Measurements from ENCODE around the gene AASS. TPM values are rescaled to one million over a fixed set of nuclear protein-coding genes. Genes with fewer than 3 reads are reported as not detected.

The AASS gene
- total RNA-seq (2014; rRNA removed) (0.91 and 1.3 TPM in 2 replicates), Bru-seq, nascent RNA (percentile 31 among the genes with signal in this experiment), BruChase-seq, experiment 1, labeled RNA remaining after a 6-hour chase (percentile 37 among the genes with signal in this experiment), BruChase-seq, experiment 2, labeled RNA remaining after a 2-hour chase (percentile 36 among the genes with signal in this experiment)
- long read RNA-seq, partial matches to known transcripts, result 0 of 2 reads
- long read RNA-seq, other reads (novel, unspliced or antisense), result 1 of 2 reads

DNA sequence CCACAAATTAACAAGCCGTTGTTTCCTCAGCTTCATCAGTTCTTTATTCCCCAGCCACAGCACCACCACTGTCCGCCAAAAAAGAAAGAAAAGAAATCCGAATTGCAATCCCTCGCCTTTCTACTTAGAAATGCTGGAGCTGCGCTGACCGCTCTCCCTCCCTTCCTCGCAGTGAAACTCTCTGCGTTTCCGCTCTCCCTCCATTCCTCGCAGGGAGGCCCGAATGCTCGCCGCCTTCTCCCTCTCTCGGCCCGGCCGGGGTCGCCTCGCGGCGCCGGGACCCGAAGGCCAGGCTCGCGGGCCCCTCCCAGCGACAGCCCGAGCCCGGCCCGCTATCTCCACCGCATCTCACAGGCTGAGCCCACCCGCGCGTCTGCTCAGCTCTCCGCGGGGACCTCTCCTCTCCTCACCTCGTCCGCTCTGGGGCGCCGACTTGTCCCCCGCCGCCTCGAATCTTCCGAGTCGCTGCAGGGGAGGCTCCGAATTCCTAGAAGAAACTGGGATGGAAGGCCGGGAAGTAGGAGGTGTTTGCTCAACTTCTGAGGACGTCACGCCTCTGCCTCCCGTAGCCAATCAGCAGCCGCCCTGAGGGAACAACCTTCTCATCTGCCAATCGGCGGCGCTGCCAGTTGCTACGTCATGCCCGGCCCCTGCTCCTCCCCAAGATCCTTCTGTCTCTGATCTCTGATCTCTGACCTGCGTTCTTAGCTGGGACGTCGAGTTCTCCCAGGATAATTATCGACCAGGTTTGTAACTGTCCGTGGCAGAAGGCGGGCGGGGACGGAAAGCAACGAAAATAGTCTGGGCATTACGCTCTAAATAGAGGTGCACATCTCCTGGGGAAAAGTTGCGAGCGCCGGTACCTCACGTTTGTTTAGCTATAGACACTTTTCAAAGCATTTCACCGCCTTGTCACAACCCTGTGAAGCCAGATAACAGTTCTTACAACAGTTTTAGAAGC, at the start of gene AASS:
AASS (minus strand) TSS at position 499 of the 961 bp plus-strand sequence. CDS start 10,523 bp downstream, outside the sequence.
- no peaks in the 10 kb centered on the region for H3K9me3 ChIP-seq (ENCODE audit: low read length)
- POLR2A ChIA-PET (ENCODE audit: unreplicated experiment), result no interaction called here
- no TSS peak for BruUV-seq (replicated peaks)
- H2AFZ ChIP-seq (ENCODE audit: low read length), result peak within 1 kb of the TSS; percentile 98
- no peak within 1 kb of the TSS for H3K27ac ChIP-seq (ENCODE audit: low read length)
- CTCF ChIA-PET, result no interaction called here
- DNase-seq (peak; percentile 78), ATAC-seq (peak; percentile 92)
- H3K9ac ChIP-seq (ENCODE audit: low read length), result no peak within 1 kb of the TSS; the same call in 1 of the 2 replicates
- H3K36me3 ChIP-seq (ENCODE audit: low read depth, low read length), result no peaks in the 10 kb centered on the region
- no peaks in the 10 kb centered on the region for H3F3A ChIP-seq (ENCODE audit: low read length, unreplicated experiment)
- H4K20me1 ChIP-seq (ENCODE audit: low read length), result no peaks in the 10 kb centered on the region
- no peaks in the 10 kb centered on the region for H3K9me2 ChIP-seq (replicated peaks; ENCODE audit: low read length)
- intact Hi-C loops (cut with micrococcal nuclease), result no loop called here
- peaks cover 4% of the 10 kb centered on the region; the same call in 1 of the 2 replicates for H3K4me1 ChIP-seq (ENCODE audit: insufficient read depth, low read length)
- TF ChIP-seq EZH2phosphoT487 (IDR thresholded peaks at IDR 0.05; ENCODE audit: borderline replicate concordance, low read length) (no peak), EZH2 (IDR thresholded peaks at IDR 0.05; ENCODE audit: low read length, unreplicated experiment) (no peak)
- TF ChIP-seq, protein P1, sequence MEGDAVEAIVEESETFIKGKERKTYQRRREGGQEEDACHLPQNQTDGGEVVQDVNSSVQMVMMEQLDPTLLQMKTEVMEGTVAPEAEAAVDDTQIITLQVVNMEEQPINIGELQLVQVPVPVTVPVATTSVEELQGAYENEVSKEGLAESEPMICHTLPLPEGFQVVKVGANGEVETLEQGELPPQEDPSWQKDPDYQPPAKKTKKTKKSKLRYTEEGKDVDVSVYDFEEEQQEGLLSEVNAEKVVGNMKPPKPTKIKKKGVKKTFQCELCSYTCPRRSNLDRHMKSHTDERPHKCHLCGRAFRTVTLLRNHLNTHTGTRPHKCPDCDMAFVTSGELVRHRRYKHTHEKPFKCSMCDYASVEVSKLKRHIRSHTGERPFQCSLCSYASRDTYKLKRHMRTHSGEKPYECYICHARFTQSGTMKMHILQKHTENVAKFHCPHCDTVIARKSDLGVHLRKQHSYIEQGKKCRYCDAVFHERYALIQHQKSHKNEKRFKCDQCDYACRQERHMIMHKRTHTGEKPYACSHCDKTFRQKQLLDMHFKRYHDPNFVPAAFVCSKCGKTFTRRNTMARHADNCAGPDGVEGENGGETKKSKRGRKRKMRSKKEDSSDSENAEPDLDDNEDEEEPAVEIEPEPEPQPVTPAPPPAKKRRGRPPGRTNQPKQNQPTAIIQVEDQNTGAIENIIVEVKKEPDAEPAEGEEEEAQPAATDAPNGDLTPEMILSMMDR (conservative IDR thresholded peaks at IDR 0.05; ENCODE audit: low read depth, low read length), result no peak
- H3K4me3 ChIP-seq (ENCODE audit: low read length), result peak within 1 kb of the TSS; percentile 85
- H3K79me2 ChIP-seq (ENCODE audit: low read length), result no peaks in the 10 kb centered on the region
- peak within 1 kb of the TSS; percentile 94 for H3K4me2 ChIP-seq (ENCODE audit: low read length)
- H3K27me3 ChIP-seq (ENCODE audit: low read length), result peaks cover 11% of the 10 kb centered on the region

- Histone ChIP-seq H2AFZ (ENCODE audit: low read length) (no peak overlapping the region), H3K36me3 (ENCODE audit: low read depth, low read length) (no peaks in the 10 kb centered on the region), H3K4me1 (ENCODE audit: insufficient read depth, low read length) (no peaks in the 10 kb centered on the region), H3K27ac (ENCODE audit: low read length) (no peak overlapping the region), H3K4me3 (ENCODE audit: low read length) (no peak overlapping the region), H3K4me2 (ENCODE audit: low read length) (no peak overlapping the region), H4K20me1 (ENCODE audit: low read length) (no peaks in the 10 kb centered on the region), H3K79me2 (ENCODE audit: low read length) (no peaks in the 10 kb centered on the region), H3K9me2 (replicated peaks; ENCODE audit: low read length) (no peaks in the 10 kb centered on the region), H3K27me3 (ENCODE audit: low read length) (no peaks in the 10 kb centered on the region), H3F3A (ENCODE audit: low read length, unreplicated experiment) (no peaks in the 10 kb centered on the region), H3K9me3 (ENCODE audit: low read length) (no peaks in the 10 kb centered on the region), H3K9ac (ENCODE audit: low read length) (no peak overlapping the region)
- ChIA-PET CTCF (no interaction called here), POLR2A (ENCODE audit: unreplicated experiment) (no interaction called here)
- no peak for DNase-seq
- ATAC-seq, result no peak
- TF ChIP-seq EZH2 (IDR thresholded peaks at IDR 0.05; ENCODE audit: low read length, unreplicated experiment), result no peak
- TF ChIP-seq, protein P1 (conservative IDR thresholded peaks at IDR 0.05; ENCODE audit: low read depth, low read length), result no peak
- no peak for TF ChIP-seq EZH2phosphoT487 (IDR thresholded peaks at IDR 0.05; ENCODE audit: borderline replicate concordance, low read length)
- intact Hi-C loops (cut with micrococcal nuclease), result no loop called here
- no TSS peak for BruUV-seq (replicated peaks)
Observed at GRCh38 chr7:122188785-122189184, 44.7 kb upstream of the AASS start.
